ENCODE results near the gene AMER1.

AMER1 gene

GRCh38 chrX:64182208-64182607, 23.3 kb downstream of the AMER1 start:
- DNase-seq = no peak

GRCh38 chrX:64176876-64177275, 28.6 kb downstream of the AMER1 start:
- DNase-seq = no peak

- DNase-seq = no peak
Observed at GRCh38 chrX:64169988-64170387, 35.5 kb downstream of the AMER1 start.

- DNase-seq = no peak
Observed at GRCh38 chrX:64152857-64153256, 52.7 kb downstream of the AMER1 start.

GRCh38 chrX:64151911-64152310, 53.6 kb downstream of the AMER1 start:
- no peak for DNase-seq

GRCh38 chrX:64150775-64151174, 54.7 kb downstream of the AMER1 start:
- no peak for DNase-seq
